ENCODE data around the gene PNPLA8.
"Not testable (repeated sequence)": the region's sequence is repeated elsewhere in the genome, so short reads cannot be mapped to it uniquely, and the experiment has no call there.

The PNPLA8 gene

DNA sequence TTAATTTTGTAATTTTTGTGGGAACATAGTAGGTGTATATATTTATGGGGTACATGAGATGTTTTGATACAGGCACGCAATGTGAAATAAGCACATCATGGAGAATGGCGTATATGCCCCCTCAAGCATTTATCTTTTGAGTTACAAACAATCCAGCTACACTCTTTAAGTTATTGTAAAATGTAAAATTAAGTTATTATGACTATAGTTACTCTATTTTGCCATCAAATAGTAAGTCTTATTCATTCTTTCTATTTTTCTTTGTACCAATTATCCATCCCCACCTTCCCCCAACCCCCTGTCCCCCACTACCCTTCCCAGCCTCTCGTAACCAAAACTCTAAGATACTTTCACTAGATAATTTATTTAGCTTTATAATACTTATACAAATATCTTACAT is 7.8 kb upstream of the PNPLA8 start:
- DNase-seq (ENCODE audit: extremely low spot score, insufficient read length, low read depth) (no peak), FAIRE-seq (no peak)

- DNase-seq (ENCODE audit: extremely low spot score, insufficient read length, low read depth), result no peak
- no peak for FAIRE-seq
Measured at GRCh38 chr7:108529341-108529740, 3.4 kb upstream of the PNPLA8 start.

GRCh38 chr7:108528183-108528712 is 2.3 kb upstream of the PNPLA8 start:
- DNase-seq (ENCODE audit: extremely low spot score, insufficient read length, low read depth) (no peak), FAIRE-seq (no peak)

DNA sequence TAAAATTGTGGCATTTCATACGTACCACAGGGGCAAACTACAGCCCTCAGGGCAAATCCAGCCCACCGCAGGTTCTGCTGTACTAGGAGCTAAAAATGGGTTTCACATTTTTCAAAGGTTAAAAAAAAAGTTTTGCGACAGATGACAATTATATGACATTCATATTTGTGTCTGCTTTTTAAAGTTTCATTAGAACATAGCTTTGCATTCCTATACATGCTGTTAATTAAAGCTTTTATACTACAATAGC is 758 bp upstream of the PNPLA8 start:
- DNase-seq (ENCODE audit: extremely low spot score, insufficient read length, low read depth), result no peak
- no peak for FAIRE-seq

DNA sequence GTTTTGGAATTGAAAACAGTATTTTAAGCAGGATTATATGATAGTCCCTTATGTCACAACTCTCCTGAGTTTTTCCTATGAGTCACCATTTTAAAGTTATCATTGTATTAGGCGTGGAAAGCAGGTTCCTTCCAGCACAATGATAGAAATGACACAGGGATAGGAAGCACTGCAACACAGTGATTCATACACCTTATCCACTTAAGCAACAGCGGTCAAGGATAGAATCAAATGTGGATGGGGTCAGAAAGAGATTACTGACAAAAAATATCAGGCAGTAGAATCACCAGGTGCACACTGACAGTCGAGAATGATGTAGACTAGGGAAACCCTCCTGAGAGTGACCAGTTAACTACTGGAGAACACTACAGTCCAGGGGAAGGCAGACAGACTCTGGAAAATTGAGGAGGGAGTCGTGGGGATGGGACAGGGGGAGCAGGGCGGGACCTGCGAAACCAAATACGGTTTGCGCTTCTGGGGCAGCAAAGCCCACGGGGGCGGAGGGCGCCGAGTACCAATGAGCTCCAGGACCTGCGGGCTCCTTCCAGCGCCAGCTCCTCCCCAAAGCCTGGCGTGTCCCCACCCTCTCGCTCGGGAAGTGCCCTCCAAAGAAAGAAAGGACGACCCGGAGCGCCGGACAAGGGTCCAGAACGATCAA is 479 bp downstream of the PNPLA8 start:
- DNase-seq (ENCODE audit: extremely low spot score, insufficient read length, low read depth), result peak; percentile 30
- FAIRE-seq, result no peak

DNA sequence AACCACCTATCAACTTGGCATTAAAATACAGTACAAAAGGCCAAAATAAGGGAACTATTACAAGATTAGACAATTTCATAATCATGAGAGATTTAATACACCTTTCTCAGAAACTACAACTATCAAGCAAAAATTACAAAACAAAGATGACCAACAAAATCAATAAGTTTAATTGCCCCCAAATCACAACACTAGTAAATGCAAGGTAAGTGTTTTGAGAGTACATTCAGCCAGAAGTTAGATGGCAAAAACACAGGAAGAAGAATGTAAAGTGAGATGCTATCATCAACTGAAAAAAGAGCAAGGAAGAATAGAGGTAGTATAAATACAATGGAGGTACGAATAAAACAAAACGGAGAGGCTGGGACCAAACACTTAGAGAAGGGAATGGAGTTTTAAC is 3.2 kb downstream of the PNPLA8 start:
- DNase-seq (ENCODE audit: extremely low spot score, insufficient read length, low read depth) (no peak), FAIRE-seq (no peak)

GRCh38 chr7:108517951-108518350 is 8.0 kb downstream of the PNPLA8 start:
- FAIRE-seq, result no peak
- DNase-seq (ENCODE audit: extremely low spot score, insufficient read length, low read depth), result no peak

DNA sequence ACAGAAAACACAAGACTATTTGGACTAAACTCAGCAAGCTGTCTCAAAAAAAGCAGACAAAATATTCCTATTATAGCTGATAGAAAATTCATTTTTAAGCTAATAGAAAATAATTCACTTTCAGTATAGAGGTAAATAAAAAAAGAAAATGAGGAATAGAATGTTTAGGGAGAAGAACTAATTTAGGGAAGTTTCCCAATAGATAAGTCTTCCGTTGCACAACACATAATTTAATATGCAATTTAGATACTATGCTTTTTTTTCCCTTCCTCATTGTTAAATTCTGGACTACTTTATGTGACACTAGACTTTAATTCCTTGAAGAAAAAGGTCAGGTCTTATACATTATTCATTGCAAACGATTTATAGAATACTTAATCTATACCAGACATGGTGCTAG is 10.3 kb downstream of the PNPLA8 start:
- no peak for DNase-seq (ENCODE audit: extremely low spot score, insufficient read length, low read depth)
- no peak for FAIRE-seq

DNA sequence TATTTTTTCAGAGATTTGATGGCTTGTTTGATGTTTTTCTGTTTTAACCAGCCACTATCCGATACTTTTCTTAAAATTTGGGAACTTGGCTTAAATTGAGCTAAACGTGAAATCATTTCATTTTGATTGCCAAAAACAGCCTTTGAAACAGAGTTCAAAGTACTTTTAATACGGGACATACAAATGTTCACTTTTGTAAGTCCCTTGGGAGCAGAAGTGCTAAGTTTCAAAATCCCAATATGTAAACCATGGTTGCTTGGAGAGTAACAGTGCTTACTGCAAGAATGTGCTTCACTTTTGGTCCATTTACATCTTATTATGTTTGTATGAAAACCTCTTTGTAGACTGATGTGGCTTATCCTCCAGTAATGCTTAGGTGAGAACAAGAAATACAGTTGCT is 10.9 kb downstream of the PNPLA8 start:
- FAIRE-seq, result no peak

DNA sequence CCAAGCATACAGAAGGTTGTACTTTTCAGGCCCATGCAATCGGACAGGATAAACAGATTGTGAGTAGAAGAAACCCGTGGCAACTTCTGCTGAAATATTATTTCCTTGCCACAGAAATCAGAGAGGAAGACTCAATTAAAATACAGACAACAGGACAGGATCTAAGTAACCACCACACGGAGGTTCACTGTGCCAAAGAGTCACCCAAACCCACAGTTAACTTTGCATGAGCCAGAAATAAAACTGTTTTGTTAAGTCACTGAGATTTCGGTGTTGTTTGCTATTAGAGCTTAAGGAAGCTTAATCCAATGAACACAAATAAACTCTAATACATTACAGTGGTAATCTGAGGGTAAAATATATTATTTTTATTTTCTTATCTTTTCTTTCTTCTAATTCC is 14.0 kb downstream of the PNPLA8 start:
- FAIRE-seq (no peak), DNase-seq (ENCODE audit: extremely low spot score, insufficient read length, low read depth) (no peak)

More for the DNA sequence above, 10.9 kb downstream of the PNPLA8 start:
- no peak for DNase-seq (ENCODE audit: extremely low spot score, insufficient read length, low read depth)

- FAIRE-seq; DNase-seq (ENCODE audit: extremely low spot score, insufficient read length, low read depth): not testable (repeated sequence)
Measured at GRCh38 chr7:108504576-108504975, 21.4 kb downstream of the PNPLA8 start.

DNA sequence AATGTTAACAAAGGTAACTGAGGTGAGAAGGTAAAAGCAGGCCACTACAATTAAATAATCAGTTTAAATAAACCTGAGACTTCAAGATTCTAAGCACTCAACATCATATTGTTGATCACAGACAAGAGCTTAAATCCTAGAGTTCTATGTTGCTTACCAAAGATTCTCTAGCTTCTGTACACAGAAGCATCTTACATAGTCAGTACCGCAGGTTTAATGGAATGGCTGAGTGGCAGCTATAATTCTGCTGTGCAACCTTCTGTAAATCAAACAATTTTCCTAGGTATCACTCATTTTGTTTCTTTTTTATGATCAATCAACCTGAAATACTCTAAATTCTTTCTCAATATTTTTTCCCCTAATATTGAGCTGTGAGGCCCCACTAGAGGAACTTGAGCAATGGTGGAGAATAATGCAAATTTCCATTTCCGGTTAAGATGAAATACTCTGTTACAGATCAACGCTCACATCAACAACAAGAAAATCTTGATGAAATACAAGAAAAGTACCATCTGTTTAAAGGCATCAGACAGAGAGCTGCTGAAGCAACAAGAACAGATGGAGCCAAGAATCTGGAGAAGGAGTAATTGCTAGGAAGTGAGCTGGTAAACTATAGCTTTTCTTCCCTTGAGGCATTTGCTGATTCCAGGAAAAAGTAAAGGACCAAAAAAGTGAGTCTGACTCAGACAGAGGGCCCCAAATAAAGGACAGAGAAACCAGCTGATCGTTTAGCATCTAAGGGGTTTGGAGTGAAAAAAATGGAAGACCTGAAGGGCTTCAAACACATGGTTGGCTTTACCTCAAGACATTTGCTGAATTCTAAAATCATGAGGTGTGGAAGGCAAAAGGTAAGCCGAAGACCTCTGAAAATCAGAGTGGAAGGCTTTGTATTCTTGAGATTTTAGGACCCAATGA is 22.6 kb downstream of the PNPLA8 start:
- FAIRE-seq (peak; percentile 76), DNase-seq (ENCODE audit: extremely low spot score, insufficient read length, low read depth) (no peak)

DNA sequence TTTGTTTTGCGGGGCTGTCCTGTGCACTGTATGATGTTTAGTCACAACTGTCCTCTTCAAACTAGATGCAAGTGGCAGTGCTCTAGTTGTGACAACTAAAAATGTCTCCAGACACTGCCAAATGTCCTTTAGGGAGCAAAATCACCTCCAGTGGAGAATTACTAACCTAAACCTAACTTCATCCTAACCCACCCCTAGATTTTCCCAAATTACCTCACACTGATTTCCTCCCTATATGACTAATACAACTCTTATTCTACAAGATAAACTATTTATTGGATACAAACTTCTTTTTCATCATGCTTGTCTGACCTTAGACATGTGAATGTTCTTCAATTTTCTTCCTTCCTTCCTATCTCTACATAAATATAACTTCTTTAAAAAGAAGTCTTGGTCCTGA is 26.4 kb downstream of the PNPLA8 start:
- DNase-seq (ENCODE audit: extremely low spot score, insufficient read length, low read depth), result no peak
- no peak for FAIRE-seq

GRCh38 chr7:108498481-108498880 is 27.5 kb downstream of the PNPLA8 start:
- no peak for FAIRE-seq
- no peak for DNase-seq (ENCODE audit: extremely low spot score, insufficient read length, low read depth)

DNA sequence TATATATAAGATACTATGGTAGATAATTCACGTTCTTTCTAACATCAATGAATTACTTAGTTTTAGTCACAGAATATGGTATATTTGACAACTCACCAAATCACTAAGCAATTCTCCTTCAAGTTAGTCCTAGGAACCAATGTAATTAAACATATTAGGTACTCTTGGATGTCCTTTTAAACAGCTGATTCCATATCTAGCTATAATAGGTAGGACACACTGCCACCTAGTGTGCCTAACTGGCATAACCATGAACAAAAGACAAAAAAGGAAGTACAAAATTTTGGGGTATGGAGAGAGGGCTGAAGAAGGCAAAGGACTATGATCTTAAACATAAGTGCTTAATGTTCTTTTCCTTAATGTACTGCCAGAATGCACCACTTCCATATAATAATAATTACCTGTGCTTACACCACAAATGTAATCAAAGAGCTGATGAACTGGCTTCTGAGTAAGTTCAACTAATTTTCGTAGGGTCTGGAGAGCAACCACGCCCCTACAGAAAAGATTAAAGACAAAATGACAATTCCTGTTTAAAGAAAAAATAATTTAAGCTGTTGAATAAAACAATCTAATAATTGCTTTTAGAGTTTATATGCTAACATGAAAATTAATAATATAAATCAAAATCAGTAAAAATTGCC is 28.7 kb downstream of the PNPLA8 start:
- FAIRE-seq, result peak; percentile 80
- peak; percentile 36 for DNase-seq (ENCODE audit: extremely low spot score, insufficient read length, low read depth)

- DNase-seq (ENCODE audit: extremely low spot score, insufficient read length, low read depth) (no peak), FAIRE-seq (no peak)
Measured at GRCh38 chr7:108492742-108493141, 33.2 kb downstream of the PNPLA8 start.

- no peak for FAIRE-seq
Measured at GRCh38 chr7:108488768-108489538, 37.0 kb downstream of the PNPLA8 start.

GRCh38 chr7:108487646-108488045 is 38.3 kb downstream of the PNPLA8 start:
- FAIRE-seq (no peak), DNase-seq (ENCODE audit: extremely low spot score, insufficient read length, low read depth) (no peak)

More at GRCh38 chr7:108488768-108489538, 37.0 kb downstream of the PNPLA8 start:
- no peak for DNase-seq (ENCODE audit: extremely low spot score, insufficient read length, low read depth)

DNA sequence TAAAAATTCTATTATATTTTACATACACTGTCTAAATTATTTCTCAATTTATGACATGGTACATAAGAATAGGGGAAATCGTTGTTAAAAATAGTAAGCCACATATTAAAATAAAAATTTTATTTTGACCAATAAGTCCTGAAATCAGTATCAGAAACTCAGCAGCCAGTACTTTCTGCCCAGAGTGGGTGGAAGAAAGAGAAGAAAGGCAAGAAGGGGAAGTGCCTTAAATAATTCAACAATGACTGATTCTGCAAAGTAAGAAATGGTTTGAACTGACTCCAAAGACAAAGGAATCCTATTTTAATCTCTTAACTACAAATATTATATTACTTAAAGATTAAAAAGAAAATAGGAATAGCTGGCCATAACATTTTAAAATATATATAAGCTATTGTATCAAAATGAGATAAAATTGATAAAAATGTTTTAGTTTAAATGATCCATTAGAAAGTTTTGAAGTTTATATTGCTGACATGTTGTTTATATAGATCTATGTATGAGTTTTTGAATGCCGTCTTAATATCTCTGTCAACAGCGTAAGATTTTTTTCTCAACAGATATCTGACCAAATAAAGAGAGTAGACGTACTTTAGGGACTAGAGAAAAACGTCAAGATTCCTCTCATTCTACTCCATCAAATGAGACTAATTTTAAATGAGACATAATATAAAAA is 39.5 kb downstream of the PNPLA8 start:
- DNase-seq (ENCODE audit: extremely low spot score, insufficient read length, low read depth) (no peak), FAIRE-seq (no peak)

DNA sequence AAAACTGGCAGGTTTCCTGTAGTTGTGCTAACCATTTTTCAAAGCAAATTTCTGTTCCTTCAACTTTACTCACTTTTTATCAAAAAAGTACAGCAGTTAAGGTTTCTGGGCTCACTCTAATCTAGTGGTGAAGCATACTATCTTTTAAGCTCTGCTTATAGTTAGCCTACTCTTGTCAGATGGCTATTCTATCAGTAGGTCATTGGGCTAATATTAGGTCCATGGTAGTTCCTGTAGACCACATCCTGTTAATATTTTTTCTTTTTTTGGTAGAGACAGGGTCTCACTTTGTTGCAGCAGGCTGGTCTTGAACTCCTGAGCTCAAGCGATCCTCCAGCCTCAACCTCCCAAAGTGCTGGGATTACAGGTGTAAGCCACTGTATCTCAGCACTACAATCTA is 41.8 kb downstream of the PNPLA8 start:
- FAIRE-seq, result no peak
- no peak for DNase-seq (ENCODE audit: extremely low spot score, insufficient read length, low read depth)
